Stimulated activated CD8-positive, alpha-beta memory T cell treated with anti-CD3 and anti-CD28 coated beads, Interleukin-12 subunit alpha, Interleukin-12 subunit beta, amount 100 ng/mL, for 24 hours (primary cell): ENCODE results near the gene UTP11.
A peak's percentile ranks its signal among the peaks of the same experiment; 100 is the strongest.
"Not testable (repeated sequence)": the region's sequence is repeated elsewhere in the genome, so short reads cannot be mapped to it uniquely, and the experiment has no call there.

ENCODE experiments used
- DNase-seq: peaks from one replicate; pipeline ENCODE4 v3.0.0-alpha.2; 2020; ENCODE audit errors: extremely low read depth

Gene UTP11

DNA sequence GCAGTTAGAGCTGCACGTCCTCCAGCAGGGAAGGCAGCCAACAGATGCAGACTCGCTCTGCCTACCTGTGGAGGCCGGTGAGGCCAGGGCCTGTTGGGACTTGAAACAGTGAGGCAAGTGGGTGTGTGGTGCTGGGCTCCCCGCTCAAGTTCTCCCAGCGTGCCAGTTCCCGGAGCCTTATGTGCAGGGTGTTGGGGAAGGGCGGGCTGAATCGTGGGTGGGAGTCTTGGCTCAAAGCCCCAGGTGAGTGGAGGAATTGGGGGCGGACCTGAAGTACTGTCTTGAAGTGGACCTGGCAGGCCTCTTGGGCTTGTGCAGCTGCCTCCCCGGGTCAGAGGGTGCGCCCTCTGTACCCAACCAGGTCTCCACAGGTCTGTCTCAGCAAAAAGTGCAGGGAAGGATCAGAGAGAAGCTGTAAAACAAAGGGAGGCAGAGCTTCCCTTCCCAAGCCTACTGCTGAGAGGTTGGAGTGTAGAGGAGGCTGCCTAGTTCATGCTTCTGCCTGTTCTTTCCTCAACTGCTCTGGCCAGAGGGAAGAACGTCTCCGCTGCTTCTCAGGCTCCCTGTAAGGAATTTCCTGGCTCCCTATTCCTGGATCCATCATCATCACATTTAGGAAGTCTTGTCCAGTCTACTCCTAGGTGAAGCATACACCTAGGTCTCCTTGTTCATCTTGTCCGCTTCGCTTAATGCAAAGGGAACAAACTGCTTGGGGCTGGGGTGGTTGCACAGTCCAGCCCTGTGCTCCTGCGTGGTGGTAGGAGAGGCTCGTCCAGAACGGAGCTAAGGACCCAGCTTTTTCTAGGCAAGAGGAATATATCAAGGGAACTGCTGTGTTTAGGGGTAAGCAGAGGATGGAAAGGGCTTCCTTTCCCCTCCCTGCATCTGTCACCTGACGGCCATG is 14.9 kb downstream of the UTP11 start:
- no peak for DNase-seq

DNA sequence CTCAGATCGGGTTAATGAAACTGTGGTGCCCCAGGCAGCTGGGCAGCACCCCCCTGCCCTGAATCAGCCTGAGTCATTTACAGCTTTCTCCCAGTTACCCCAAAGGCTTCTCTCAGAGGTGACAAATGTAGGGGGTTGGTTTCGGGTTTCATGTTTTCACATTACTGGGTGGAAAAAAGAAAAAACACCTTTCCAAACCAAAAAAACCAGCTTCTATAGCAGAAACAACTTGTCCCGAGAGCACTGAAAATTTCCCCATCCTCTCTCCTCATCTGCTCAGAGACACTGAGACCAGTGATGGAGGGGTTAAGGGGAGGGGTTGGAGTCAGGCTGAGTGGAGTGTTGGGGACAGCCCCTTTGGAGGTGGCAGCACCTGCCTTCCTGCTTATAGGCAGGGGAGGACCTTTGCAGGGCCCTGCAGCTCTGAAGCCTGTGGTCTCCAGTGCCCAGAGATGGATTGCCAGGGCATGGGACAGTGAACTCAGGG is 15.6 kb downstream of the UTP11 start:
- DNase-seq, result peak; percentile 53

DNA sequence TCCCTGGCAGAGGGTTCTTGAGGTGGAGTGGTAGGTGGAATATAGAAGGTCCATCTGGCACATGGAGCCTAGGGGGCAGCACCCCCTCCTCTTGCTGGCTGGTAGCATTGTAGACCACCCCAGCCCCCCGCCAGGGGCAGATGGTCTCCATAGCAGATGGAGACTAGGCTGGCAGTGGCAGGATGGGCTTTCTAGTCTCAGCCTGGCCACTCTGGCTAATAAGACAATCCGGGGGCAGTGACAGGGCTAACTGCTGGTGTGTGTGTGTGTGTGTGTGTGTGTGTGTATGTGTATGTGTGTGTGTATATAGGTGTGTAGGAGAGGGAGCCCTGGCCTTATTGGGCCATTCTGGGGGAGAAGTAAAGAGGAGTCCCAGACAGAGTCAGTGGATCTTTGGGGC is 16.1 kb downstream of the UTP11 start:
- no peak for DNase-seq

DNA sequence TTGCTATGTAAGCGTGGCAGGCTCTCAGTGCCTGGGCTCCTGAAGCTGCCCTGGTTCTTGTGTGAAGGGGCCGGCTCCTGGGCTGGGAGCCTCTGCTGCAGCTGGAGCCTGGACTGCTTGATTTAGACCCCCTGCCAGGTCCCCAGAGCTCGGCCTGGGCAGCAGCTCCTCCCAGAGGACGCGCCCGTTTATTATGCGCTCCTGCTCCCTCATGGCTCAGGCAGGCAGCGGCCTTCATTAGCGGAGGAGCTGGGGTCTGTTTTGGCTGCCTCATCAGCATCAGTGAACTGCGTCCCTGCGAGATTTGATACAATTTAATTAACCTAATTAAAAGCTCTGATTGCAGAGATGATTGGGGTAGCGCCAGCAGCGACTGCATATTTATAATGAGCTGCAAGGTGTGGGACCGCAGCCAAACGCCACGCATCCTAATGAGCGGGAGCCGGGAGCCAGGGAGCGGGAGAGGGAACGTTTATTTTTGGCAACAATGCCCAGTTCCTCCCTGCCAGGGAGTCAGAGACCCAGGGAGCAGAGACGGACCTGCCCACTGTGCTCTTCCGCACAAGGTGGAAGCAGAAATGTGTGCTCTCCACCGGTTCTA is 16.6 kb downstream of the UTP11 start:
- no peak for DNase-seq

DNA sequence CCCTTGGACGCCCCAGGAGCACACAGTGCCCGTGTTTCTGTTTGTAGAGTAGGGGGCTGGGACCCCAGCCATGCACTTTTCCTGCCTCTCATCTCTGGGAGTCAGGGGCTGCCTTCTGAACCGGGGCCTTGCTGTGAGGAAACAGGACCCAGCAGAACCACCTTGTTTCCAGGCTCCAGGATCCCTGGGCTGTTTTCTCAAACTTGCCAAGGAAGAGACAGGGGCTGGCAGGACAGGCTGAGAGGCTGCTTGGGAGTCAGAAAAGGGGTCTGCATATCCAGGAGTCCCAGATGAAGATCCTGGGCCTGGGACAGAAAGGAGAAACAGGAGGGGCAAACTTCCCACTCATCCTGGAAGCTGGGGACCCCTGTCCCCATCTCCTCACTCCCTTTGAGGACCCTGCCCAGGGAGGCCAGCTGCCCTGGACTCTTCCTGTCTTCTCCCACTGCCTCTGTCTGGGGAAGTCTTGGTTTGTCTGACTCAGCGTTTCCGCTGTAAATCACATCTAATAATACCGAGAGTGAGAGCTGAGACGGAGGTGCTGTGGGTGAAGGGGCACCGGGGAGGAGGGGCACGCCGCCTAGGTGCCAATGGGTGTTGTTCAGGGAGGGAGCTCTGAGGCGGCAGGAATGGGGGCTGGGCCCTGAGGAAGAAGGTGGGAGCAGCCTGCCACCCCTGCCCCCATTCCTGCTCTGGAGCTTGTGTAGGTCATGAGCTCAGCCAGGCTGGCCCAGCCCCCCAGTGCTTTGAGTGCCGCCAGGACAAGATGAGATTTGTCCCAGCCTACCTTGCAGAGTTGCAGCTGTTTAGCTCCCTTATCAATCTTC is 17.4 kb downstream of the UTP11 start:
- DNase-seq, result peak; percentile 64

DNA sequence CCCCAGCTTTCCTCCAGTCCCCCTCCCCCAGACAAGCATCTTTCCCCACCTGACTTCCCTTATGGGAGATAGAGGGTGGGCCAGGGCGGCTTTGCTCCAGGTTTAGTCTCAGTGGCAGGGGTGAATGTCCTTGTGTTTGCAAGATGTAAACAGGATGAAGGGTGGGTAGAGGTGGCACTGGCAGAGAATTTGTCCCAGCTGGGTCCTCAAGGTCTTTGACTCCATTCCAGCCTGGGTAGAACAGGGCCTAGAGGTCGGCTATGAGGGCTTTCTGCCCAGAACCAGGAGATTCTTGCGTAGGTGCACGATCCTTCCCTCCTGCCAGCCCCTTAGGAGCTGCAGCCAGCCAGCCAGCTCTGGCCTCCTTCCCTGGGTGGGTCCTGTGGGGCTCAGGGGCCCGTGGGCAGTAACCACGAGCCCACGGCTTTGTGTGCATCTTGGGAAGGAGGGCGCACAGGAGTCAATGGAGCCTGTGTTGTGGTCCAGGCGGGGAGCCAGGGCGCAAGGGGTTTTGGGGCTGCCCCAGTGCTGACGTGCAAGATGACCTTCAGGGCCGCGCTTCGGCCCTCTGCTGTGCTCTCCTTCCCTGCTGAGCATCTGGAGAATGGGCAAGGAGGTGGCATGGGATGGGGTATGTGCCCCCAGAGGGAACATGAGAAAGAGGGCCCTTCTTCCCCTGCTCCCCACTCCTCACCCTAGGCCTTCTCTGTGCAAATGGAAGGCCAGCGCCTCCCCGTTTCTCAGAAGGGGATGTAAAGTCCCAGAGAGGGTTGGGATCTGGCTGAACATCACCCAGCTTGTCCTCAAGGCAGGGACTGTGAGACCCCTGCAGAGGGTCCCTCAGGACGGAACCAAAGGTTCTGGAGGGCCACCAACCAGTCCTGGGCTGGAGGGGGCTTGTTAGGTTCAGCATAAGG is 18.3 kb downstream of the UTP11 start:
- no peak for DNase-seq

DNA sequence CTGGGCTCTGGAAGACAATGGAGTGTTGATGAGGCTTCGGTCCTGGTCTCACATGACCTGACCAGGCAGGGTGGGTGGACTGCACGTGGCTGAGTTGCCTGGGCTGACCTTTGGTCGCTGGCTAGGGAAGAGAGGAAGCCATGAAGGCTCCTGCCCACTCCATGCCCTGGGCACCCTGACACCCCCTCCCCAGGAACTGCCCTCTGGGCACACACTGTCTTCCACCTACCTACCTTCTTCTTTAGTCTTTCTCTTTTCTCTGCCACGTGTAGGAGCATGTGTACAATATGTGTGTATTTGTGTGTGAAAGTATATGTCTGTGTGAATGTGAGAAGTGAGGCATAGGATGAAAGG is 19.0 kb downstream of the UTP11 start:
- no peak for DNase-seq

DNA sequence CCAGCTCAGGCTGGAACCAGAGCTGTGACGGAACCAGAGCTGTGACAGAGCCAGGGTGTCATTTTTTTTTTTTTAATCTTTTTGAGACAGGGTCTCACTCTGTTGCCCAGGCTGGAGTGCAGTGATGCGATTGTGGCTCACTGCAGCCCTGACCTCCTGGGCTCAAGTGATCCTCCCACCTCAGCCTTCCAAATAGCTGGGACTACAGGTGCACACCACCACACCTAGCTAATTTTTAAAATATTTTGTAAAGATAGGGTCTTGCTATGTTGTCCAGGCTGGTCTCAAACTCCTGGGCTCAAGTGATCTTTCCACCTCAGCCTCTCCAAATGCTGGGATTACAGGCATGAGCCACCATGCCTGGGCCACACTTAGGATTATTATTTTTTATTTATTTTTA is 20.5 kb downstream of the UTP11 start:
- not testable (repeated sequence) for DNase-seq

DNA sequence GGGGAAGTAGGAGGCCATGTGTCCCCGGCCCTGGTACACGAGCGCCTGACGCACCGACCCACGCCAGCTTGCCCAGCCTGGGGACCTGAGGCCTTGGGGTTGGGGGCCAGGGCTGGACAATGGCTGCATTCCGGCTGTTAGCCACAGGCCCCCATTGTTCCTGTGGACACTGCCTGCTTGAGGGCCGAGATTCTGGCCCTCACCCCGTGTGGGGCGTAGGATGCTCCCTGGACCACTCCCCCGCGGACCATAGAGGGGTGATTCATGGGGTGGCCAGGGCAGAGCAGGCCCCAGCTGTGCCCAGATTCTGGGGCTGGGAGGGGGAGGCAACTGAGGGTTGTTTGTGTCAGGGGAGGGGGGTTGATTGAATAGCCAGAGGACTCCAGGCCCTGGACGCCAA is 22.3 kb downstream of the UTP11 start:
- DNase-seq, result no peak

DNA sequence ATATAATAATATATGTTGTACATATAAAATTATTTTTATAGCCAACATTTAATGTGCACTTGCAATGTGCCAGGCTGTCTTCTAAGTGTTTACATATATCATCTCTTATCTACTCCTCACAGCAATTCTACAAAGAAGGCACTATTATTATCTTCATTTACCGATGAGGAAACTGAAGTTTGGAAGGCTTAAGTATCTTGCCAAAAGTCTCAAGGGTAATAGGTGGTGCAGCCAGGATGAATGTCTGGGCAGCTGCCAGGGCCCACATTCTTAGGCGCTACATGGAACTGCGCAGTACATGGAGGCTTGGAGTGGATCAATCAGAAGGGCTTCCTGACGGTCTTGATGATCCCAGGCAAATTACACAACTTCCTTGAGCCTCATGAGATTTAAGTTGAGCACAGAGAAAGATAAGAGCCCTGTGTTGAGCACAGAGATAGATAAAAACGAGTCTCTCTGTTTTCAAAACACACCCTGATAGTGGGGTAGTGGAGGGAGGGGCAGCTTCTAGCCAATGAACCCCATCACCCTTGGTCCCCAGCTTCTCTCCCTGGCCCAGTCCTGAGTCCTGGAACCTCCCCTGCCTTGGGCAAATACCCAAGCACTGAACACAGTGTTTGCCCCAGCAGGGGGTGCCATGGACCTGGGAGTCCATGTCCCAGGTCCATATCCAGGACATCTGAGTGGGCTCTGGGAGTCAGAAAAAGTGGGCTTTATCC is 24.8 kb downstream of the UTP11 start:
- no peak for DNase-seq

DNA sequence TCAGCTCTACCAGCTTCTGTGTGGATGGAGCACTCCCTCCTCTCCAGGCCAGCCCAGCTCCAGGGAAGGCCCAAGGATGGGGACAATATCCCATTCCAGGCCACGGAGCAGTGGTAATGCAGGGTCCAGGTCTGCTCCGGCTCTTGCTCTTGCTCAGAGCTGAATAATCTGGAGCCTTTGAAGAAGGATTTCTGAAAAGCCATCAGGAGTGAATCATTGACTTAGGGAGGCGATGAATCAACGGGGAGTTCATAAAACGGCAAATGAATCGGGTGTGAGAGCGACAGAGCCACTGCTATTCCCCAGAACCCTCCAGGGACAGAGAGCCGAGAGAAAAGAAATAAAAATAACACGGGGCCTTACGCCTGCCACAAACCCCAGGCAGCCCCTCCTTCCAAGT is 26.3 kb downstream of the UTP11 start:
- DNase-seq, result no peak

DNA sequence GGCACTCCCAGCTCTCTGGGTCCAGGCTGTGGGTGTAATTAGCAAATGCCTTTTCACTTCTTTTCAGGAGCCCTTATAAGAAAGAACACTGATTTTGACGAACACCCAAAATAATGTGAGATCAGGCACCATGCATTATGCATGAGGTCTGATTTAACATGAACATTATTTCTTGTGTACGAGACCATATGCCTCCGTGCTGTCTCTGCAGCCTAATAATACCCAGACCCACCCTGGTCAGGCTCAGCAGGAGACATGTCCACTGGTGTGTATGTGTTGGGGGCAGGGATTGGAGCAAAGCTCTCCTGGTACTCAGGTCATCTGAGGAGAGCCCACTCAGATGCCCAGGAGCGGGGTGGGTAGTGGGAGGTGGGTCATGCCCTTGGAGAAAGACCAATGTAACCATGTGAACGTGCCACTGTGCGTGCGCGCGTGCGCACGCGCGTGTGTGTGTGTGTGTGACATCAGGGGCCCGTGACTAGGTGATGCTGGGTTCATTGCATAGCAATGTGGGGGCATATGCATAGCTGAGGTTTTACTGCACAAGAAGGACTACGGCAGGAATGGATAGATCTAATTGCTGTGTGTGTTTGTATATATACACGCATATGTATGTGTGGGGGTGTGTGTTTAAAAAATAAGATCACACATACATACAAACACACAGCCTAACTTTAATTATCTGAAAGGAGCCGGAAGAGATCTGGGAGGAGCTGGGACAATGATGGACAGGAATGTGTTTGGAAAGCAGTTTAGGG is 27.0 kb downstream of the UTP11 start:
- no peak for DNase-seq

DNA sequence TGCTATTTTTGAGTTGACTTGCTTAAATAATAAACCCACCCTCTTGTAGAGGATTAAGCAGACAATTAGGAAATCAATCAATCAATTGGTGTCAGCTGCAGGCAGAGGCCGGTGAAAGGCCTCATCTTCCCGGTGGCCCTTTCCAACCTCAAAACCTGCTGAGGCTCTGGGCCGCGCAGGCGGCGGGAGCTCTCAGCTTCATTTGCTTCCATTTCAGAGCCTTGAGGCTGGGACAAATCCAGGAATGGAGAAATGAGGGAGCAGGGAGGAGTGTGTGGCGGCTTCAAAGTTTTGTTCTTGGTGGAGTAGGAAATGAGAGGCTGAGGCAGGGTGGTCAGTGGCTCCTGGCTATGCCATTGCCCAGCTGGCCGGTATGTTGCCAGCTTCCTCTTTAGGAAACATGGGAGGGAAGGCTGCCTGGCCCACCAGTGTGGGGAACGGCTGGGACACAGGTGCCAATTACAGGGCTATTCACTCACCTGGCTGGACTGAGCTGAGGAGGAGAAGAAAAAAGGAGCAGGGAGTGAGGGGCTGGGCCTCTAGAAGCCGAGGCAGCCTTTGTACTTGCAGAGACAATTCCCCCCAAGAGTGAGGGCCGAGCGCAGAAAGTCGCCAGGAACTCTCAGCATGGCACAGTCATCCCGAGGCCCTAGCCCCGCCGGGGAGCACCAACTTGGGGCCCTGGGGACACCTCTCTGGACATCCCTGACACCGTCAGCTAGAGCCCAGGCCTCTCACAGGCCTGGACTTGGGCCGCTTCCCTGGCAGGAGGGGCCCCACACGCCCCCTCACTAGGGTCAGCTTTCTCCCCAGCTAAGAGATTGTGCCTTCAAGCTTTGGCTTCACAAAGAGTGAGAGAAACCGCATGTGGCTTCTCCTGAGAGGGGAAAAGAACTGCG is 29.7 kb downstream of the UTP11 start:
- DNase-seq, result no peak

DNA sequence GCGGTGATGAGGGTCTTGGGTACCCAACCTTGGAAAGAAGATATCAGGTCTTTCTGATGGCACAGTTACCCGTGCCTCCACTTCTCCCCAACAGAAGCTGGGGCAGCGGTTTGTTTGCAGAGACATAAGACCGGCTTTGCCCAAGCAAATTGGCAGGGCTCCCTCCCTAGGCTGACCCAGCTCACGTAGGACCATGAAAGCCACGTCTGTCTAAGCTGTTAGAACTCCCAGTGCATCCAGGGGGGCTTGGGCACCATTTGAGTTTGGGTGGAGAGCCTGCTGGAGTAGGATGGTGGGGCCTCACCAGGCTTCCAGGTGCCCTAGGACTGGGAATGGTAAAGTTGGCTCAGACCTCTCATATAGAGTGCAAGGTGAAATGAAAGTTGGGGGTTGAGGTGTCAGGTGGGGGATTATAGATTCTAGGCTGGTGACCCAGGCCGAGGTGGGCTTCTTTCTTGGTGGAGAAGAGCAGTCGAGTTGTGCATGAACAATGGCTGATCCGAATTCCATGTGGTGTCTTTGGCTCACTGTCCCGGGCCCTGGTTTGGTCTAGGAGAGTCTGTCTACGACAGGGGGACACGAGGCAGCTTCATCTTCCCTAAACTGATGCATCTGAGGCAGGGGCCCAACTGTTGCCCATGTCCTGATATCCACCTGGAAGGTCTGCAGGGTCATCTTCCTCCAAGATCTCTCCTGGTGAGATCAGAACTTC is 30.7 kb downstream of the UTP11 start:
- DNase-seq, result no peak

DNA sequence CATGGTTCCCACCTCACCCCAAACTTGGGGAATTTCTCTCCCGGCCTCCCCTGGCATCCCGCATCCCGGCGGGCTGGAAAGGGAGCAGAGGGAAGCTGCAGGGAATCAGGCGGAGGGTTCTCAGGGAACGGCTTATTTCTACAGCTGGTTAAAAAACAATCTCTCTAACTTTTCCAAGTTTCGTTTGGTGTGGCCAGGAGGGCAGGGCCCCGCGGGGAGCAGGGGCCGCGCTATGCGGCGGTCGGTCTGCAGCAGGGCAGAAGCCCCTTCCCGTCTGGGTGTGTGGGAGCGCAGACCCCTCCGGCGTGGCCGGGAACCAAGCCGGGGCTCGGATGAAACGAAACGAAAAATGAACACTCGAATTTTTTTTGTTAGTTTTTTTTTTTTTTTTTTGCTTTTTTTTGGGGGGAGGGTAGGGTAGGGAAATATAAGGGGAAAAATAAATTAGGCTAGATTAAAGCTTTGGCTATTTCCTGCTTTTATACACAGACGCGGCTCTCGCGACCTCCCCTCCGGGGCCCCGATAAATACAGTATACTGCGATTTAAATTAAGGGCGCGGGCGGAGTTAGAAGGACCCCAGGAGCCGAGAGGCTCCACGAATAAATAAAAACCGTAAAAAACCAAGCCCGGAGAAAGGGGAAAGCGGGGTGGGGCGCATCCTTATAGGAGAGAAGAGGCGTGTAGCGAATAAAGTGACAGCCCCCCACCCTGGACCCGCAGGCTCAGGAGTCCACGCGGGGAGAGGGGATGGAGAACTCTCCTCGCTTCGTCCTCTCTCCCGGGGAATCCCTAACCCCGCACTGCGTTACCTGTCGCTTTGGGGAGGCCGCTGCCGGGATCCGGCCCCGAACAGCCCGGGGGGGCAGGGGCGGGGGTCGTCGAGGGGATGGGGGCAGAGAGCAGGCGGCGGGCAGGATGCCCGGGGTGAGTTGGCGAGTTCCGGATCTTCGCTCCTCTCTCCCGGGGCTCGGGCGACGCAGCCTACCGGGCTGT is 32.0 kb downstream of the UTP11 start:
- DNase-seq, result no peak

DNA sequence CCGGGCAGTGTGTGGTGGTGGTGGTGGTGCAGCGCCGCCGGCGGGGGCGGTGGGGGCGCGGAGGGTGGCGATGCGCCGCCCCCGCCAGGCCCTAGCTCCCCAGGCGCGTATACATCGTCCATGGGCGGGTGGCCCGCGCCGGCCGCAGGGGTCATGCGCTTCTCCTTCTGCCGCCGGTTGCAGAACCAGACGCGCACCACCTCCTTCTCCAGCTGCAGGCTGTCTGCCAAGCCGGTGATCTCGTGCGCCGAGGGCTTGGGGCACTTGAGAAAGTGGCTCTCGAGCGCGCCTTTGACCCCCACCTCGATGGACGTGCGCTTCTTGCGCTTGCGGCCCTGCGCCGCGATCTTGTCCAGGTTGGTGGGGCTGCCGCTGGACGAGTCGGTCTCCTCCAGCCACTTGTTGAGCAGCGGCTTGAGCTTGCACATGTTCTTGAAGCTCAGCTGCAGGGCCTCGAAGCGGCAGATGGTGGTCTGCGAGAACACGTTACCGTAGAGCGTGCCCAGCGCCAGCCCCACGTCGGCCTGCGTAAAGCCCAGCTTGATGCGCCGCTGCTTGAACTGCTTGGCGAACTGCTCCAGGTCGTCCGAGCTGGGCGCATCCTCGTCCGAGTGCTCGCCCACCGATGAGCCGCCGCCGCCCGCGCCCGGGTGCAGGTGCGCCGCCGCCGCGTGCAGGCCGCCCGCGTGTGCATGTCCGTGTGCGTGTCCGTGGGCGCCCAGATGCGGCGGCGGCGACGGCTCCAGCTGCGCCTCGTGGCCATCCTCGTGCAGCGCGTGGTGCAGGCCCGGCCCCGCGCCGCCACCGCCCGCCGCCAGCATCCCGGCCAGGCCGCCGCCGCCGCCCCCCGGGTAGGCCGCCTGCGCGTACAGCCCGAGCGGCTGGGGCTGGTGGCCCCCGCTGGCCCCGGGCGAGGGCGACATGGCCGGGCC is 33.1 kb downstream of the UTP11 start:
- DNase-seq, result no peak
